ENCODE results near the gene TSSK6.

The TSSK6 gene

DNA sequence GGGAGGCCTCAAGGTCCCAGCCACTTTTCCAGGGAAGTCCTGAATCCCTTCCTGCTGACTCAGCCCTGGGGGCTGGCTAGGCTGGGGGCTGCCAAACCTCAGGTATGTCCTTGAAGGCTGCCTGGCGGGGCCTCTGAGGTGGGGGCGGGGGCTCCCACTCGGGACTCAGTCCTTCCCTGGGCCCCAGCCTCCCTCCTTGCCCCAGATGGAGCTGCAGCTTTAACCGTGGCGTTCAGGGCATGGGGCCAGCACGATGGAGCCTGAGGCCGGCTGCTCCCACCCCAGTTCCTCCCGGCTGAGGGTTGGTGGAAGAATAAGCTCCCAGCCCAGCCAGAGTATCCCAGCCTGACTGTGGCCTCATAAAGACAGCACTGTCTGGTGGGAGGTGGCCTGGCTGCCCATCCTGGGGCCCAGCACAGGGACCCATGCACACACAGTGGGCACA lies 35.2 kb upstream of the TSSK6 start:
- TF ChIP-seq, protein P1, sequence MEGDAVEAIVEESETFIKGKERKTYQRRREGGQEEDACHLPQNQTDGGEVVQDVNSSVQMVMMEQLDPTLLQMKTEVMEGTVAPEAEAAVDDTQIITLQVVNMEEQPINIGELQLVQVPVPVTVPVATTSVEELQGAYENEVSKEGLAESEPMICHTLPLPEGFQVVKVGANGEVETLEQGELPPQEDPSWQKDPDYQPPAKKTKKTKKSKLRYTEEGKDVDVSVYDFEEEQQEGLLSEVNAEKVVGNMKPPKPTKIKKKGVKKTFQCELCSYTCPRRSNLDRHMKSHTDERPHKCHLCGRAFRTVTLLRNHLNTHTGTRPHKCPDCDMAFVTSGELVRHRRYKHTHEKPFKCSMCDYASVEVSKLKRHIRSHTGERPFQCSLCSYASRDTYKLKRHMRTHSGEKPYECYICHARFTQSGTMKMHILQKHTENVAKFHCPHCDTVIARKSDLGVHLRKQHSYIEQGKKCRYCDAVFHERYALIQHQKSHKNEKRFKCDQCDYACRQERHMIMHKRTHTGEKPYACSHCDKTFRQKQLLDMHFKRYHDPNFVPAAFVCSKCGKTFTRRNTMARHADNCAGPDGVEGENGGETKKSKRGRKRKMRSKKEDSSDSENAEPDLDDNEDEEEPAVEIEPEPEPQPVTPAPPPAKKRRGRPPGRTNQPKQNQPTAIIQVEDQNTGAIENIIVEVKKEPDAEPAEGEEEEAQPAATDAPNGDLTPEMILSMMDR (conservative IDR thresholded peaks at IDR 0.05; ENCODE audit: low read depth, low read length), result no peak
- no peak overlapping the region for H3K4me3 ChIP-seq (ENCODE audit: low read length)
- DNase-seq (ENCODE audit: low read depth), result no peak

GRCh38 chr19:19549804-19550464 lies 34.6 kb upstream of the TSSK6 start:
- no peak for DNase-seq (ENCODE audit: low read depth)
- TF ChIP-seq, protein P1 (conservative IDR thresholded peaks at IDR 0.05; ENCODE audit: low read depth, low read length), result no peak
- H3K4me3 ChIP-seq (ENCODE audit: low read length), result no peak overlapping the region

GRCh38 chr19:19548915-19549759 lies 33.8 kb upstream of the TSSK6 start:
- TF ChIP-seq, protein P1 (conservative IDR thresholded peaks at IDR 0.05; ENCODE audit: low read depth, low read length), result no peak
- H3K4me3 ChIP-seq (ENCODE audit: low read length), result no peak overlapping the region
- no peak for DNase-seq (ENCODE audit: low read depth)

- TF ChIP-seq, protein P1 (conservative IDR thresholded peaks at IDR 0.05; ENCODE audit: low read depth, low read length), result no peak
- H3K4me3 ChIP-seq (ENCODE audit: low read length), result no peak overlapping the region
- DNase-seq (ENCODE audit: low read depth), result no peak
Observed at GRCh38 chr19:19547674-19548336, 32.5 kb upstream of the TSSK6 start.

DNA sequence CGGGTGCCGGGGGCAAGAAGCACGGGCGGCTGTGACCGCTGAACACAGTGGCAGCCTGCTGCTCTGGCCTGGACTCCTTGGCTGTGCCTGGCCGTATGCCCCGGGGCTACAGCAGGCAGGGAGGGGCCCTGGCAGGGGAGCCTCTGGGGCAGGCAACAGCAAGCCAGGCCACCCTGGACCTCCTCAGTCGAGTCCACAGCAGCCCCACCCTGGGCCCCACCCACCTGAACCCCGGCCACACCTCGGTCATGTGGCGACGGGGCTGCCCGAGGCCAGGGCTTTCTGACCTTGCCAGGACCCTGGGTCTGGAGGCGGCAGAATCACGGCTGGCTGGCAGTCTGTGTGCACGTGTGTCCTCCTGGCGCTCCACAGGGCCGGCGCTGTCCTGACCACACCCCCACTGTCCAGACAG lies 31.4 kb upstream of the TSSK6 start:
- no peak overlapping the region for H3K4me3 ChIP-seq (ENCODE audit: low read length)
- DNase-seq (ENCODE audit: low read depth), result no peak
- TF ChIP-seq, protein P1 (conservative IDR thresholded peaks at IDR 0.05; ENCODE audit: low read depth, low read length), result no peak

DNA sequence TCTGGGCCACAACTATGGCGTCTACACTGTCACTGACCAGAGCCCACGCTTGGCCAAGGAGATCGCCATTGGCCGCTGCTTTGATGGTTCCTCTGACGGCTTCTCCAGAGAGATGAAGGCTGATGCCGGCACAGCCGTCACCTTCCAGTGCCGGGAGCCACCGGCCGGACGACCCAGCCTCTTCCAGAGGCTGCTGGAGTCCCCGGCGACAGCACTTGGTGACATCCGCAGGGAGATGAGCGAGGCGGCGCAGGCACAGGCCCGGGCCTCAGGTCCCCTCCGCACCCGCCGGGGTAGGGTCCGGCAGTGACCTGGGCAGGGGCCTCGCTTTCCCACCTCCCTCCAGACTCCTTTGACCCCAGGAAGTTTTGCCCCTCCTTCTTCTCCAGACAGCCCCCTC lies 30.4 kb upstream of the TSSK6 start:
- DNase-seq (ENCODE audit: low read depth), result no peak
- H3K4me3 ChIP-seq (ENCODE audit: low read length), result no peak overlapping the region
- TF ChIP-seq, protein P1 (conservative IDR thresholded peaks at IDR 0.05; ENCODE audit: low read depth, low read length), result no peak

Measured in retinal pigment epithelial cell (primary cell).